HCT116 (cell line): ENCODE measurements around the gene PPID. TPM values are rescaled to one million over a fixed set of nuclear protein-coding genes. Genes with fewer than 3 reads are reported as not detected.
"Not testable (repeated sequence)": the region's sequence is repeated elsewhere in the genome, so short reads cannot be mapped to it uniquely, and the experiment has no call there.

Experiments
- ATAC-seq: fragments of 200-7000 bp; cut with Tn5 transposase; 2 replicates; pipeline ENCODE4 v1.9.1; 2020; ENCODE audit warnings: mild to moderate bottlenecking, moderate library complexity
- BruUV-seq: library from RNA; stranded (reverse); fragments of 400-500 nt; replicated peaks from 2 replicates; lab custom pipeline; 2021; lab: Mats Ljungman, UMichigan
- CTCF ChIA-PET: fragments of 300-600 bp; sonication (Branson Sonifier 250); formaldehyde crosslinking; loops from one replicate; lab custom pipeline; 2021; ENCODE audit warnings: antibody characterized with exemption; lab: Charles Lee
- POLR2A ChIA-PET: fragments of 300-600, 350-600 bp; sonication (Branson Sonifier 250); formaldehyde crosslinking; loops from one replicate; lab custom pipeline; 2021; ENCODE audit warnings: antibody characterized with exemption; lab: Charles Lee
- RAD21 ChIA-PET, 2 experiments: fragments of 300-600 bp; sonication (Branson Sonifier 250); formaldehyde crosslinking; loops; one replicate each; lab custom pipeline; 2023; ENCODE audit warnings: low total read pairs in 2 of 2; ENCODE audit not compliant: uncharacterized antibody in 2 of 2, unreplicated experiment in 2 of 2, low non-redundant PET in 1 of 2; lab: Charles Lee
- DNase-seq: peaks from one replicate; pipeline ENCODE4 v3.0.0-alpha.2; 2010; ENCODE audit warnings: low read depth, low spot score
- H2AFZ ChIP-seq: fragments of 200-600 bp; shearing (Covaris generic), sonication (generic); 2 replicates; pipeline ENCODE4 v1.6.1; 2017; ENCODE audit warnings: low read depth, mixed run types, mixed read lengths, antibody characterized with exemption, low read length; ENCODE audit not compliant: poor library complexity, severe bottlenecking
- H3K27ac ChIP-seq: 2 replicates; pipeline ENCODE4 v1.5.1; 2012; ENCODE audit warnings: low read depth, low read length
- H3K27me3 ChIP-seq: fragments of 200-600 bp; sonication (generic); 2 replicates; pipeline ENCODE4 v1.6.1; 2016; ENCODE audit warnings: mixed run types, low read length, mixed read lengths; ENCODE audit not compliant: insufficient read depth
- H3K36me3 ChIP-seq, 2 experiments: fragments of 200-500 bp in 1 of 2; fragments of 200-600 bp in 1 of 2; sonication (Bioruptor generic) in 1 of 2; sonication (generic) in 1 of 2; 2 replicates each; pipeline versions ENCODE4 v1.5.1 to v1.6.1; 2014 to 2016; ENCODE audit warnings: low read length in 2 of 2, inconsistent platforms in 1 of 2, mixed read lengths in 1 of 2, mixed run types in 1 of 2; ENCODE audit not compliant: insufficient read depth in 2 of 2, control insufficient read depth in 1 of 2
- H3K4me1 ChIP-seq, 2 experiments: fragments of 200-600 bp in 1 of 2; sonication (generic) in 1 of 2; 2 replicates each; pipeline versions ENCODE4 v1.5.1 to v1.6.1; 2012 to 2017; ENCODE audit warnings: low read length in 2 of 2, inconsistent platforms in 1 of 2, mild to moderate bottlenecking in 1 of 2, mixed read lengths in 1 of 2, mixed run types in 1 of 2, moderate library complexity in 1 of 2; ENCODE audit not compliant: insufficient read depth in 2 of 2, control insufficient read depth in 1 of 2
- H3K4me2 ChIP-seq: fragments of 200-600 bp; sonication (generic); 2 replicates; pipeline ENCODE4 v1.6.1; 2017; ENCODE audit warnings: mixed run types, low read length, mixed read lengths
- H3K4me3 ChIP-seq, 2 experiments: fragments of 200-600 bp in 1 of 2; sonication (generic) in 1 of 2; replicated peaks in 1 of 2; 2 replicates each; pipeline ENCODE4 v1.5.1; 2011 to 2016; ENCODE audit warnings: low read length in 2 of 2, control low read depth in 1 of 2, low read depth in 1 of 2, mild to moderate bottlenecking in 1 of 2, mixed read lengths in 1 of 2, mixed run types in 1 of 2
- H3K79me2 ChIP-seq: fragments of 200-600 bp; sonication (generic); 2 replicates; pipeline ENCODE4 v1.6.1; 2017; ENCODE audit warnings: mild to moderate bottlenecking, mixed run types, low read length, moderate library complexity, mixed read lengths; ENCODE audit not compliant: insufficient read depth
- H3K9ac ChIP-seq: fragments of 200-600 bp; sonication (generic); 2 replicates; pipeline ENCODE4 v1.6.1; 2016; ENCODE audit warnings: low read length, mixed read lengths
- H3K9me2 ChIP-seq: fragments of 200-600 bp; sonication (generic), shearing (Covaris generic); 2 replicates; pipeline ENCODE4 v1.6.1; 2017; ENCODE audit warnings: mixed run types, mild to moderate bottlenecking, moderate library complexity; ENCODE audit not compliant: insufficient read depth
- H3K9me3 ChIP-seq, 2 experiments: fragments of 200-500 bp in 1 of 2; fragments of 200-600 bp in 1 of 2; sonication (Bioruptor generic) in 1 of 2; sonication (generic) in 1 of 2; 2 replicates each; pipeline ENCODE4 v1.6.1; 2014 to 2017; ENCODE audit warnings: low read length in 2 of 2, mixed read lengths in 2 of 2, inconsistent platforms in 1 of 2, low read depth in 1 of 2, mild to moderate bottlenecking in 1 of 2, mixed run types in 1 of 2, moderate library complexity in 1 of 2; ENCODE audit not compliant: control insufficient read depth in 1 of 2, insufficient read depth in 1 of 2
- H4K20me1 ChIP-seq: fragments of 200-600 bp; sonication (generic), shearing (Covaris generic); 2 replicates; pipeline ENCODE4 v1.6.1; 2017; ENCODE audit warnings: mixed run types, mild to moderate bottlenecking, moderate library complexity; ENCODE audit not compliant: insufficient read depth
- RAD21 ChIP-seq: IDR thresholded peaks from 2 replicates; pipeline ENCODE4 v1.6.1; 2012; ENCODE audit warnings: low read depth, mild to moderate bottlenecking
- ZNF274 ChIP-seq: fragments of 200-500 bp; sonication (Bioruptor generic); IDR thresholded peaks from 2 replicates; pipeline ENCODE4 v1.6.1; 2014; ENCODE audit warnings: mild to moderate bottlenecking, low read depth, low read length, inconsistent platforms
- intact Hi-C: fragments of 100-400 bp; cut with micrococcal nuclease; formaldehyde crosslinking; loops from 2 replicates; pipeline ENCODE4 v1.10.0; 2022
- total RNA-seq: library from RNA; stranded (reverse); gene quantifications from one replicate; pipeline ENCODE4 v1.2.1, GENCODE V29; 2021; ENCODE audit not compliant: unreplicated experiment
- TF ChIP-seq, protein P1 (sequence below): IDR thresholded peaks from 2 replicates; pipeline ENCODE4 v1.6.1; 2011; ENCODE audit warnings: mild to moderate bottlenecking, low read length, moderate library complexity; ENCODE audit not compliant: insufficient replicate concordance; ENCODE audit errors: extremely low read depth
- TF ChIP-seq, protein P2 (sequence below): IDR thresholded peaks from 2 replicates; pipeline ENCODE4 v1.6.1; 2012

The PPID gene
- total RNA-seq, 1 experiment from 2014 or later: 48.2 TPM

DNA sequence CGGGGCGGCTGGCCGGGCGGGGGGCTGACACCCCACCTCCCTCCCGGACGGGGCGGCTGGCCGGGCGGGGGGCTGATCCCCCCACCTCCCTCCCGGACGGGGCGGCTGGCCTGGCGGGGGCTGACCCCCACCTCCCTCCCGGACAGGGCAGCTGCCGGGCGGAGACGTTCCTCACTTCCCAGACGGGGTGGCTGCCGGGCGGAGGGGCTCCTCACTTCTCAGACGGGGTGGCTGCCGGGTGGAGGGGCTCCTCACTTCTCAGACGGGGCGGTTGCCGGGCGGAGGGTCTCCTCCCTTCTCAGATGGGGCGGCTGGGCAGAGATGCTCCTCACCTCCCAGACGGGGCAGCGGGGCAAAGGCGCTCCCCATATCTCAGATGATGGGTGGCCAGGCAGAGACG is 23.3 kb upstream of the PPID start:
- intact Hi-C loops, H3K79me2 ChIP-seq, H3K9me2 ChIP-seq, BruUV-seq, H3K9me3 ChIP-seq, H3K27me3 ChIP-seq, DNase-seq, H3K4me2 ChIP-seq, H3K4me3 ChIP-seq, H2AFZ ChIP-seq, H3K4me1 ChIP-seq, H4K20me1 ChIP-seq, H3K9ac ChIP-seq, H3K36me3 ChIP-seq, CTCF ChIA-PET, H3K27ac ChIP-seq, RAD21 ChIA-PET, POLR2A ChIA-PET, ATAC-seq: not testable (repeated sequence)

DNA sequence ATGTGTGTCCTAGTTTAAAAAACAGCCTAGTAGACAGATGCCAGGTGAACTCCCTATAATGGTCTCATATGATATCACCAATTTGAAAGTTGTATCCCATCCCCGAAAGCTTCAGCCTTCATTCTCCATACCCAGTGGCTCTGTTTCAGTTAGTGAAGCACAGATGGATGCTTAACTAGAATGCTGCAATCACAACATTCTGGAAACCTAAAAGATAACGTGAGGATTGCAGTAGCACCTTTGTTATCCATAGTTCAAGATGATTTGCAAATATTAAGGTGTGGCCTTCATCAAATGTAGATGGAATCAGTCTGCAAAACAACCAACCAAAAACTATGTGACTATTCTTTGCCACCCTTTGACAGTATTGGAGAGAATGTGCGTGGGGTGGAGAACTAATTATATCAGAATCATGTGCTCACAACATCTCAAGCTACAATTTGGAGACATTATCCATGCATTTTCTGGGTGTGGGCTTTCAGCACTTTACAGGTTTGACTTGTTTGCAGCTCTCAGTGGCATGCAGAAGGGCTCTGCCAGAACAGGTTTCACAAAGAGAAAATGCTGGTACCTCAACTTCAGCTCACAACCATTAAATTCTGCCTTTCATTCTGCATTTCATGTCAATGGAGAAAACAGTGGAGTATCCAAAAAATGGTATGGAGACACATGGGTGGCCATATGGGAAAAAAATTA is 18.3 kb upstream of the PPID start:
- intact Hi-C loops: no loop called here
- no peaks in the 10 kb centered on the region for H3K27me3 ChIP-seq
- TF ChIP-seq, protein P1, sequence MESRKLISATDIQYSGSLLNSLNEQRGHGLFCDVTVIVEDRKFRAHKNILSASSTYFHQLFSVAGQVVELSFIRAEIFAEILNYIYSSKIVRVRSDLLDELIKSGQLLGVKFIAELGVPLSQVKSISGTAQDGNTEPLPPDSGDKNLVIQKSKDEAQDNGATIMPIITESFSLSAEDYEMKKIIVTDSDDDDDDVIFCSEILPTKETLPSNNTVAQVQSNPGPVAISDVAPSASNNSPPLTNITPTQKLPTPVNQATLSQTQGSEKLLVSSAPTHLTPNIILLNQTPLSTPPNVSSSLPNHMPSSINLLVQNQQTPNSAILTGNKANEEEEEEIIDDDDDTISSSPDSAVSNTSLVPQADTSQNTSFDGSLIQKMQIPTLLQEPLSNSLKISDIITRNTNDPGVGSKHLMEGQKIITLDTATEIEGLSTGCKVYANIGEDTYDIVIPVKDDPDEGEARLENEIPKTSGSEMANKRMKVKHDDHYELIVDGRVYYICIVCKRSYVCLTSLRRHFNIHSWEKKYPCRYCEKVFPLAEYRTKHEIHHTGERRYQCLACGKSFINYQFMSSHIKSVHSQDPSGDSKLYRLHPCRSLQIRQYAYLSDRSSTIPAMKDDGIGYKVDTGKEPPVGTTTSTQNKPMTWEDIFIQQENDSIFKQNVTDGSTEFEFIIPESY: no peak
- TF ChIP-seq RAD21 (no peak), ZNF274 (no peak)
- TF ChIP-seq, protein P2, sequence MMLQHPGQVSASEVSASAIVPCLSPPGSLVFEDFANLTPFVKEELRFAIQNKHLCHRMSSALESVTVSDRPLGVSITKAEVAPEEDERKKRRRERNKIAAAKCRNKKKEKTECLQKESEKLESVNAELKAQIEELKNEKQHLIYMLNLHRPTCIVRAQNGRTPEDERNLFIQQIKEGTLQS: no peak
- no peak for ATAC-seq
- no peak for DNase-seq
- H3K9ac ChIP-seq: no peak overlapping the region
- ChIA-PET RAD21 (no interaction called here), CTCF (no interaction called here), POLR2A (no interaction called here)
- no peak overlapping the region for H2AFZ ChIP-seq
- H3K4me1 ChIP-seq: no peaks in the 10 kb centered on the region
- no peaks in the 10 kb centered on the region for H3K79me2 ChIP-seq
- no peaks in the 10 kb centered on the region for H3K9me3 ChIP-seq
- H4K20me1 ChIP-seq: no peaks in the 10 kb centered on the region
- H3K27ac ChIP-seq: no peak overlapping the region
- no TSS peak for BruUV-seq
- H3K4me2 ChIP-seq: no peak overlapping the region
- H3K4me3 ChIP-seq: no peak overlapping the region
- H3K36me3 ChIP-seq: no peaks in the 10 kb centered on the region
- H3K9me2 ChIP-seq: no peaks in the 10 kb centered on the region
